ENCODE data around the gene ZFAND6. TPM values are rescaled to one million over a fixed set of nuclear protein-coding genes. Genes with fewer than 3 reads are reported as not detected.
A peak's percentile ranks its signal among the peaks of the same experiment; 100 is the strongest.

The ZFAND6 gene
- total and polyA plus RNA-seq, 4 donors, result 47.6 to 102 (median 82.4) TPM

- 83% methylated on average over 2 of the region's 2 CpGs for WGBS
- Histone ChIP-seq H3K4me1 (ENCODE audit: control insufficient read depth in 4 of 4, insufficient read depth in 4 of 4, low read length in 3 of 4) (peaks cover 0 to 44% (median 13%) of the 10 kb centered on the region in 4 donors), H3K27me3 (ENCODE audit: control insufficient read depth in 4 of 4, insufficient read depth in 4 of 4, low read length in 3 of 4) (no peaks in the 10 kb centered on the region), H3K9ac (ENCODE audit: low read depth in 1 of 2, low read length in 2 of 2) (no peak overlapping the region), H3K9me3 (ENCODE audit: control insufficient read depth in 4 of 4, low read length in 3 of 4) (no peaks in the 10 kb centered on the region), H3K4me3 (ENCODE audit: low read depth in 1 of 3, low read length in 3 of 3) (no peak overlapping the region), H3K27ac (ENCODE audit: low read depth in 1 of 2, low read length in 2 of 2) (no peak overlapping the region), H3K36me3 (ENCODE audit: control insufficient read depth in 4 of 4, insufficient read depth in 3 of 4, low read depth in 1 of 4, low read length in 3 of 4) (peaks cover 0 to 3% (median 0%) of the 10 kb centered on the region in 4 donors)
- DNase-seq (ENCODE audit: low spot score), result no peak
- TF ChIP-seq ZBTB33 (IDR thresholded peaks at IDR 0.05) (no peak), EGR1 (IDR thresholded peaks at IDR 0.05; ENCODE audit: low read depth in 2 of 2) (no peak), ATF3 (IDR thresholded peaks at IDR 0.05) (no peak), GABPA (IDR thresholded peaks at IDR 0.05 in 1 of 2, conservative IDR thresholded peaks at IDR 0.05 in 1 of 2) (no peak), FOXA2 (IDR thresholded peaks at IDR 0.05) (no peak), YY1 (IDR thresholded peaks at IDR 0.05) (no peak), TAF1 (conservative IDR thresholded peaks at IDR 0.05) (no peak)
Observed at GRCh38 chr15:80081390-80081789, 21.9 kb downstream of the ZFAND6 start.

- H3K9me3 ChIP-seq (ENCODE audit: control insufficient read depth in 4 of 4, low read length in 3 of 4), result no peaks in the 10 kb centered on the region
- DNase-seq (ENCODE audit: low spot score), result no peak
- WGBS, result 56% methylated on average over 5 of the region's 5 CpGs
- no peak overlapping the region for H3K4me3 ChIP-seq (ENCODE audit: low read depth in 1 of 3, low read length in 3 of 3)
- no peak overlapping the region for H3K27ac ChIP-seq (ENCODE audit: low read depth in 1 of 2, low read length in 2 of 2)
- H3K9ac ChIP-seq (ENCODE audit: low read depth in 1 of 2, low read length in 2 of 2), result no peak overlapping the region
- H3K36me3 ChIP-seq (ENCODE audit: control insufficient read depth in 4 of 4, insufficient read depth in 3 of 4, low read depth in 1 of 4, low read length in 3 of 4), result no peaks in the 10 kb centered on the region
- H3K4me1 ChIP-seq (ENCODE audit: control insufficient read depth in 4 of 4, insufficient read depth in 4 of 4, low read length in 3 of 4), result peaks cover 0 to 16% (median 1%) of the 10 kb centered on the region in 4 donors
- TF ChIP-seq YY1 (IDR thresholded peaks at IDR 0.05), result no peak
- no peak for TF ChIP-seq RXRA (IDR thresholded peaks at IDR 0.05)
- no peak for TF ChIP-seq CTCF (IDR thresholded peaks at IDR 0.05; ENCODE audit: low read depth, low read length, missing input control)
- TF ChIP-seq REST (IDR thresholded peaks at IDR 0.05), result no peak
- TF ChIP-seq ATF3 (IDR thresholded peaks at IDR 0.05), result no peak
- peak in 1 of 2 donors; percentile 8 for TF ChIP-seq RAD21 (IDR thresholded peaks at IDR 0.05)
- no peak for TF ChIP-seq SP1 (IDR thresholded peaks at IDR 0.05)
- no peak for TF ChIP-seq HNF4G (IDR thresholded peaks at IDR 0.05)
- no peaks in the 10 kb centered on the region for H3K27me3 ChIP-seq (ENCODE audit: control insufficient read depth in 4 of 4, insufficient read depth in 4 of 4, low read length in 3 of 4)
Observed at GRCh38 chr15:80087104-80087503, 27.6 kb downstream of the ZFAND6 start.

All from liver (tissue), 9 donors.